Stimulated activated CD4-positive, alpha-beta T cell treated with anti-CD3 and anti-CD28 coated beads, Interleukin-2, amount 100 ng/mL, for 24 hours (primary cell): ENCODE data around the gene TAGLN3.
A peak's percentile ranks its signal among the peaks of the same experiment; 100 is the strongest.

Experiments used
- DNase-seq, 2 donors: peaks; one replicate each; pipeline ENCODE4 v3.0.0-alpha.2; 2020

TAGLN3 gene

GRCh38 chr3:111998636-111999483, at the start of gene TAGLN3:
TAGLN3 (plus strand) TSS chr3:111998922; CDS start chr3:111999423, 501 bp downstream.
- no peak for DNase-seq

- DNase-seq = no peak
Measured at GRCh38 chr3:111949712-111950111, 49.0 kb upstream of the TAGLN3 start.

GRCh38 chr3:111951032-111951431, 47.7 kb upstream of the TAGLN3 start:
- DNase-seq = no peak

DNA sequence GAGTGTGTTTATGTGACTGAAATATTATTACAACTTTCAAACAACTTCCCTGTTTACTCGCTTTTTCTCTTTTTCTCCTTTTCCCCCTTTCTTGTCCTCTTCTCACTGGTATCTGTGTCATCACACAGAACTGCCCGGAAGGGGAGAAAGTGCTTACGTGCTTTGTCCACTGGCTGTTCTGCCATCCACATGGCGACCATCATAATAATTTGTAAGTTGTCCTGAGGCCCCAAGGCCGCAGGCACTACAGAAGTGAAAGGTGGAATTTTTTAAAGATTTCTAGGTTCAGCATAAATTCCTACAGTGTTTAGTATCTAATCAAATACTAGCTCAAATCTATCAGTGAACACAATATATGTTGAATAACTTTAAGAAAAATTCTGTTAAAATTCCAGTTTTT, 46.6 kb upstream of the TAGLN3 start:
- no peak for DNase-seq

DNA sequence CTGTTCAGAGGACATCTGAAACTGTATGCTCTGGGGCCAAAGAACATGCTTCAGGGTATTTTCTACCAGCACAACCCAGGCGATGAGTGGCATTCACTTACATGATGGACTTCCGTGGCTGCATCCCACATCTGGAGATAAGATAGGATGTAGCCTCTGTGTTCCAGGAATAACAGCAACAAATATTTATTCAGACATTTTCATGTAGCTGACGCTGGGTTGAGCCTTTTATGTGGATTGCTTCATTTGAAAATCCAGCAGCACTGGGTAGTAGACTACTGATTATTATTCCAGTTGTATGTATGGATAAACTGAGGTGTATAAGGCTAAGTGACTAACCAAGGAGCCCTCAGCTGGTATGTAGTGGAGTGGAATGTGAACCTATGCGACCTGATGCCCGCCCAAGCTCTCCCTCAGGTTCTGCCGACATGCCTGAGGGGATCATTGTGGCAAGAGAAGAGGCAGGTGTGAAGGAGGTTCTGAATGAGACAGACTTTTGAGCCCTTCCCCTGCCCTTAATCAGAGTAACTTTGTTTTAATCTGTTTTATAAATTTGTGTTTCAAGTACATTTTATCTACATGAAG, 45.8 kb upstream of the TAGLN3 start:
- DNase-seq = no peak

DNA sequence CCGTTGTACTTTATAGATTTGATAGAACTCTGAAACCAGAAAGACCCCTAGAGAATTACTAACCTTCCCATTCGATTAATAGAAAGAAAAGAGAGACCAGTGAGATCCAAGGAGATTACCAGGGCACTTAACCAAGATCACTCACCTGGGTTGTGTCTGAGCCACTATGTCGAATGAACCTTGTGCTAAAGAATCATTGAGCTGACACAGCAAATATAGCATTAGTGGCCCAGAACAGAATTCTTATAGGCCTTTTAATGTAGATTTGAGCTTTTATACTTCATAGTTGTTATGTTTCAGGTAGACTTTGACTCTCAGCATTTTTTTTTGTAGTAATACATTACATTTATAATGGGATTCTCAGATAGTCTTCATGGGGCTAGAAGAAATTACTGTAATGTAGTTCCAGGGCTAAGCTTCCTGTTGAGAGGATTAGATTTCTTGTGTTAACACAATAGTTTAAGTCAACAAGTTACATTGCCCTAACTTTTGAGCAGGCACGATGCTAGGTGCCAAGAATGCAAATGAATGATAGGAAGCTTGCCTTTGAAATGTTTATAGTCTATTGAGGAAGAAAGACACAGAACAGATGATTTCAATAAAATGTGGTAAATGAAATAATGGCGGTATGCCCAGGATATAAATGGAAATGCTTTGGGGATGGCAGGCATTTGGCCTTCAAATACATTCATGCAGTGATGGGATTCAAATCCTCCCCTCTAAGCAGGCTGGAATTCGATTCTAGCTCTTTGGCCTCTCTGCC, 44.3 kb upstream of the TAGLN3 start:
- DNase-seq = no peak

GRCh38 chr3:111955876-111956275, 42.8 kb upstream of the TAGLN3 start:
- DNase-seq = no peak

GRCh38 chr3:111956449-111956848, 42.3 kb upstream of the TAGLN3 start:
- no peak for DNase-seq

GRCh38 chr3:111956995-111957734, 41.6 kb upstream of the TAGLN3 start:
- DNase-seq = no peak

DNA sequence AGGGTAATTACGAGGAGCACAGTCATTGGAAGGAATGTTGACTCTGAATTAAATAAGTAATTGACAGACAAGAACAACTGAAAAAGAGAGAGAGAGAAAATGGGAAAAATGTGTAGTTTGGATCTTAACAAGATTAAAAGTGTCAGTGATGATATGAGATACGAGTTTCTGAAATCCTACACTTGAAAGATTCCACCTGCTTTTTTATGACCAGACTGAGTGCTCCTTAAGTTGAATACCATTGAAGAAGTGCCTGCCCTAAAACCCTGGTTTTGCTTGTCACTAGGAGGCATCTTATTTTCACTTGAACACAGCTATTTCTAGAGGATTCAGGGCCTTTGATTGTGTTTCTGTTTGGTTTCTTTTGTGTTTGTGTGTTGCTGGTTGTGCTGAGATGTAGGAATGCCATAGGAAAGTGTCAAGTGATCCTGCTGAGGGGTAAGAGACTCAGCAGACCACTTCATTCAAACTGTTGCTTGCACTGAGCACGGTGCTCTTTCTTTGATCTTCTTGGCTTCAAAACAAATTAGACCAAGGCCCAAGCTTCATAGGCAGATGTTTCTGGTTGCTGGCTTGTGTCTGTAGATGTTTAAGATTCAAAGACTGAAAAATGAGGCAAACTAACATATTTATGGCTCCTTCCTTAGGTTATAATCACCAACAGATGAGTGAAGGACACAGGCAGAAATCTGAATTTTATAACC, 37.1 kb upstream of the TAGLN3 start:
- no peak for DNase-seq

GRCh38 chr3:111963424-111963823, 35.3 kb upstream of the TAGLN3 start:
- no peak for DNase-seq

GRCh38 chr3:111965484-111965883, 33.2 kb upstream of the TAGLN3 start:
- no peak for DNase-seq

DNA sequence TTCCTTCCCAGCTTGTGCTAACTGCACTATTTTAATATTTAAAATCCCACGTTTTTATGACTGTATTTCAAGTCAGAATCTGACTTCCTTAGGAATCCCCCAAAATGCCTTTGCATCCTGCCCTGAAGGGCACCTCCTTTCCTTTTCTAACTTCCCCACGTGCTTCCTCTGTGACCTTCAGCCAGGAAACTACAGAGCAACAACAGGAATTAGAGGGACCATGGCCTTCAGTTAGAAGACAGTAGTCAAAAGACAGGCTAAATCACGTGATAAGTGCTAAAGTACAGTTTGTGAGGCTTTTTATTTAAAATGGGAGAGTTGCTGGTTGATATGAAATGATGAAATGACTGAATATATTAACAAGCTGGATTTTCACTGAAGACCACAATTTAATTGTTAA, 31.7 kb upstream of the TAGLN3 start:
- DNase-seq = no peak

- peak; percentile 83 to 88 for DNase-seq
Measured at GRCh38 chr3:111967651-111968274, 31.0 kb upstream of the TAGLN3 start.

DNA sequence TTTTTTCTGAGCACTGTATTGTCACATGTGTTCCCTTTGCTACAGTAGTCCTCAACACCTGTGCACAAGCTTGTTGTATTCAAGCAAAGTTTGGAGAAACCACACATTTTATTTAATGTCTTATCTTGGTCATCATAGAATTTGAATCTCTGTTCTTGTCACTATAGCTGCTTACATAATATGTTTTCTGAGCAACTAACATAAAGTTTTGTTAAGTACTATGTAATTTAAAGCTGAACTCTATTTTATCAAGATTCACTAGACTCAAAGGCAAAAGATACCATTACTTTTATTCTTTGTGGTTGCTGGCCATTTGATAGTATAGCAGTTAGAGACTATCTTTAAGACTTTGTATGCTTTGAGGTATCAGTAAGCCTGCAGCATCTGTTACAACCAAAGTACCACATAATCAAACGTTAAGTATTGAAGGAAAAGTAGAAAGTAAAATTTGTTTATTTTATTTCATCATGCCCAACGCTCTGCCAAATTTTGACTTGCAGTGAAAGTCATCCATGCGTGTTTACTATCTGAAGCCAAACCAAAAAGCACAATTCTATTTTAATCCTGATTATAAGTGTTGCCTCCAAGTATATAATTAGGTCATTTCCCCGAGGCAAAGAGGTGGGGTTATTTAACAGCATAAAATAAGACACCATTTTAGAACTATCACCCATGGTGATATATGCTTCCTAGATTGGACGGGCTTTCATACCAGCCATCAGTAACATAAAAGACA, 30.2 kb upstream of the TAGLN3 start:
- DNase-seq = no peak

GRCh38 chr3:111970376-111970775, 28.3 kb upstream of the TAGLN3 start:
- DNase-seq = no peak

- DNase-seq = no peak
Measured at GRCh38 chr3:111971533-111972130, 27.1 kb upstream of the TAGLN3 start.

DNA sequence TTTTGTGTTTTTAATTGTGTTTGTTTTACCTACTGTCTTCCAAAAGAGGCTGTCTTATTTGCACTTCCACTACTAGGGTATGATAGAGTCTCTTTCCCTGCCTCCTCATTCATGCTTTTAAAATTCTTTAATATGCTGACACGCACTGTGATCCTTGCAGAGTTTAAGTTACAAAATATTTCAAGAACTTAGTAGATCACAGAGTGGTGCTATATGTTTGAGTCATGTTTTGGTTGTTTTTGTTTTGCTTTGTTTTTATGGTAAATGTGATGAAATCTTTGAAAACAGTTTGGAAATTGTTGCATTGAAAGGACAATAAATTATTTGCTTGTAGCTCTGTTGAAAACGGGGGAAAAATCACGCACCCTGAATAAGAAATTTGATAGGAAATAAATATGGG, 25.8 kb upstream of the TAGLN3 start:
- no peak for DNase-seq

- DNase-seq = no peak
Measured at GRCh38 chr3:111975131-111975530, 23.6 kb upstream of the TAGLN3 start.

- DNase-seq = no peak
Measured at GRCh38 chr3:111976254-111976653, 22.5 kb upstream of the TAGLN3 start.
